NCI-H82 treated with DMSO at 0.1 percent for 48 hours (cell line): Measurements from ENCODE around the gene GRIK5.
A peak's percentile ranks its signal among the peaks of the same experiment; 100 is the strongest.
"Not testable (repeated sequence)": the region's sequence is repeated elsewhere in the genome, so short reads cannot be mapped to it uniquely, and the experiment has no call there.

Source experiments
- DNase-seq: peaks from one replicate; lab custom pipeline; 2025; ENCODE audit not compliant: unreplicated experiment; lab: John Stamatoyannopoulos, UW

GRIK5 gene

GRCh38 chr19:41994521-41994971, 75.5 kb downstream of the GRIK5 start:
- DNase-seq, result no peak

GRCh38 chr19:41993612-41994483, 76.2 kb downstream of the GRIK5 start, which contains the start of gene ATP1A3:
Gene ATP1A3 (minus strand): TSS chr19:41994230. CDS start chr19:41994076, 154 bp downstream.
- DNase-seq, result peak; percentile 80

GRCh38 chr19:41991925-41992569, 78.0 kb downstream of the GRIK5 start:
- not testable (repeated sequence) for DNase-seq

GRCh38 chr19:41991025-41991424, 79.0 kb downstream of the GRIK5 start:
- DNase-seq, result peak; percentile 45

GRCh38 chr19:41990615-41991014, 79.4 kb downstream of the GRIK5 start:
- no peak for DNase-seq

GRCh38 chr19:41990028-41990427, 80.0 kb downstream of the GRIK5 start:
- DNase-seq, result no peak

- no peak for DNase-seq
Observed at GRCh38 chr19:41988947-41989346, 81.1 kb downstream of the GRIK5 start.

- DNase-seq, result no peak
Observed at GRCh38 chr19:41987141-41987860, 82.7 kb downstream of the GRIK5 start.

GRCh38 chr19:41984961-41985360, 85.0 kb downstream of the GRIK5 start:
- DNase-seq, result no peak

GRCh38 chr19:41981724-41982123, 88.3 kb downstream of the GRIK5 start:
- no peak for DNase-seq

- DNase-seq, result no peak
Observed at GRCh38 chr19:41978470-41978869, 91.5 kb downstream of the GRIK5 start.

- DNase-seq, result no peak
Observed at GRCh38 chr19:41977916-41978315, 92.1 kb downstream of the GRIK5 start.

- DNase-seq, result no peak
Observed at GRCh38 chr19:41974652-41975051, 95.4 kb downstream of the GRIK5 start.

GRCh38 chr19:41971363-41971762, 98.6 kb downstream of the GRIK5 start:
- DNase-seq, result no peak

GRCh38 chr19:41969772-41970458, 100.1 kb downstream of the GRIK5 start:
- no peak for DNase-seq

- no peak for DNase-seq
Observed at GRCh38 chr19:41968751-41969595, 101.0 kb downstream of the GRIK5 start.

- no peak for DNase-seq
Observed at GRCh38 chr19:41967054-41967783, 102.8 kb downstream of the GRIK5 start.

- no peak for DNase-seq
Observed at GRCh38 chr19:41965106-41965505, 104.9 kb downstream of the GRIK5 start.

- DNase-seq, result no peak
Observed at GRCh38 chr19:41960973-41961372, 109.0 kb downstream of the GRIK5 start.
